GM12878 (cell line): ENCODE results near the gene MAD1L1. TPM values are rescaled to one million over a fixed set of nuclear protein-coding genes. Genes with fewer than 3 reads are reported as not detected.

Source experiments
- ATAC-seq: fragments of 200-7000 bp; cut with Tn5 transposase; 3 replicates; pipeline ENCODE4 v1.9.1; 2020; ENCODE audit warnings: mild to moderate bottlenecking, moderate library complexity
- BruUV-seq: library from RNA; stranded (reverse); fragments of 400-500 nt; replicated peaks from 2 replicates; lab custom pipeline; 2021; lab: Mats Ljungman, UMichigan
- CTCF ChIA-PET: fragments of 300-600 bp; sonication (Branson Sonifier 250); formaldehyde crosslinking; extraction: SDS; loops from one replicate; lab custom pipeline; 2021; ENCODE audit warnings: inconsistent platforms; lab: Yijun Ruan, JAX
- POLR2A ChIA-PET: fragments of 350-600 bp; formaldehyde crosslinking; extraction: SDS; loops from one replicate; lab custom pipeline; 2021; ENCODE audit warnings: inconsistent platforms; lab: Charles Lee
- RAD21 ChIA-PET: fragments of 300-600 bp; sonication (Branson Sonifier 250); formaldehyde crosslinking; loops from one replicate; lab custom pipeline; 2023; ENCODE audit warnings: antibody characterized with exemption; ENCODE audit not compliant: unreplicated experiment; lab: Charles Lee
- SMC1A ChIA-PET: fragments of 300-600 bp; sonication (Branson Sonifier 250); formaldehyde crosslinking; loops from one replicate; lab custom pipeline; 2023; ENCODE audit not compliant: unreplicated experiment, uncharacterized antibody; lab: Charles Lee
- DNase-seq: peaks from one replicate; pipeline ENCODE4 v3.0.0-alpha.2; 2011; ENCODE audit warnings: low read depth, low spot score
- FAIRE-seq: peaks from 3 replicates; lab custom pipeline; 2011; peaks lifted over from hg19 to GRCh38; lab: Jason Lieb, UNC
- H2AFZ ChIP-seq: 2 replicates; pipeline ENCODE4 v1.6.0; 2011; ENCODE audit warnings: low read depth, low read length, control low read depth; ENCODE audit not compliant: control insufficient read depth
- H3K27ac ChIP-seq: 2 replicates; pipeline ENCODE4 v1.5.1; 2011; ENCODE audit warnings: control low read depth; ENCODE audit not compliant: control insufficient read depth, insufficient read depth
- H3K27me3 ChIP-seq, 2 experiments: replicated peaks in 1 of 2; 2 replicates each; pipeline versions ENCODE4 v1.6.0 to v1.6.1; 2011; ENCODE audit warnings: low read length in 1 of 2; ENCODE audit not compliant: control insufficient read depth in 2 of 2, insufficient read depth in 2 of 2
- H3K36me3 ChIP-seq, 2 experiments: 2 replicates each; pipeline ENCODE4 v1.5.1; 2011; ENCODE audit warnings: low read length in 1 of 2; ENCODE audit not compliant: control insufficient read depth in 2 of 2, insufficient read depth in 2 of 2
- H3K4me1 ChIP-seq: 2 replicates; pipeline ENCODE4 v1.6.1; 2011; ENCODE audit warnings: mild to moderate bottlenecking, low read length, moderate library complexity, mixed read lengths; ENCODE audit not compliant: control insufficient read depth, insufficient read depth
- H3K4me2 ChIP-seq: 2 replicates; pipeline ENCODE4 v1.6.0; 2011; ENCODE audit warnings: control low read depth; ENCODE audit not compliant: control insufficient read depth, insufficient read depth
- H3K4me3 ChIP-seq: fragments of 200-600 bp; sonication (generic); 2 replicates; pipeline ENCODE4 v1.5.1; 2016
- H3K79me2 ChIP-seq: 2 replicates; pipeline ENCODE4 v1.6.0; 2011; ENCODE audit warnings: low read length; ENCODE audit not compliant: control insufficient read depth, insufficient read depth
- H3K9ac ChIP-seq: 2 replicates; pipeline ENCODE4 v1.8.0; 2011; ENCODE audit warnings: low read length, control low read depth, mixed read lengths; ENCODE audit not compliant: control insufficient read depth, insufficient read depth
- H3K9me3 ChIP-seq: replicated peaks from 3 replicates; pipeline ENCODE4 v1.5.1; 2011; ENCODE audit warnings: mild to moderate bottlenecking, low read length; ENCODE audit not compliant: control insufficient read depth, insufficient read depth
- H4K20me1 ChIP-seq: 2 replicates; pipeline ENCODE4 v1.6.0; 2011; ENCODE audit not compliant: control insufficient read depth, insufficient read depth
- CTCF ChIP-seq, 3 experiments: IDR thresholded peaks in 2 of 3; conservative IDR thresholded peaks in 1 of 3; 2 replicates each; pipeline ENCODE4 v1.5.1; 2011; ENCODE audit warnings: low read depth in 3 of 3, low read length in 3 of 3, mild to moderate bottlenecking in 3 of 3, control low read depth in 2 of 3, moderate library complexity in 2 of 3, inconsistent platforms in 1 of 3, mixed read lengths in 1 of 3; ENCODE audit not compliant: control insufficient read depth in 2 of 3, insufficient read depth in 1 of 3; ENCODE audit errors: extremely low read depth in 1 of 3
- IRF4 ChIP-seq: IDR thresholded peaks from 2 replicates; pipeline ENCODE4 v1.6.1; 2011; ENCODE audit warnings: low read depth, low read length
- MAX ChIP-seq: IDR thresholded peaks from 2 replicates; pipeline ENCODE4 v1.6.1; 2012; ENCODE audit warnings: low read depth, low read length, improper control_type of control experiment
- REST ChIP-seq: IDR thresholded peaks from 2 replicates; pipeline ENCODE4 v1.6.1; 2012; ENCODE audit warnings: mild to moderate bottlenecking, low read depth, low read length
- WRNIP1 ChIP-seq: IDR thresholded peaks from 2 replicates; pipeline ENCODE4 v1.6.1; 2011; ENCODE audit warnings: low read depth, low read length, improper control_type of control experiment, borderline replicate concordance
- ZNF274 ChIP-seq: IDR thresholded peaks from one replicate; pipeline ENCODE4 v1.8.0; 2011; ENCODE audit not compliant: insufficient read length, insufficient read depth
- WGBS: methylation state at CpG from one replicate; pipeline ENCODE4 v1.1.6; 2016; ENCODE audit warnings: low lambda C conversion rate; ENCODE audit not compliant: insufficient replicate concordance, insufficient coverage; ENCODE audit errors: missing lambda C conversion rate; 5-methylcytosine and 5-hydroxymethylcytosine counted together
- in situ Hi-C: fragments of 300-500 bp; cut with MboI; formaldehyde crosslinking; loops from 9 replicates; pipeline ENCODE4 v1.14.3; 2018; ENCODE audit warnings: mixed read lengths
- intact Hi-C: fragments of 100-400 bp; cut with micrococcal nuclease; formaldehyde crosslinking; loops from one replicate; pipeline ENCODE4 v1.14.2; 2022; ENCODE audit not compliant: unreplicated experiment
- polyA plus RNA-seq, 11 experiments: library from polyadenylated mRNA; depleted of rRNA in 4 of 11; unstranded in 6 of 11; stranded (reverse) in 5 of 11; fragments of >200 nt; fragmentation: Nextera tagmentation in 4 of 11; fragmentation: Illumina TruSeq in 1 of 11; extraction: Ambion mirVana in 4 of 11; extraction: Trizol in 1 of 11; gene quantifications; 1 replicate in 1 of 11; 2 replicates in 10 of 11; pipeline versions ENCODE4 v1.2.1 to v1.2.3, GENCODE V29; 2011 to 2016; ENCODE audit warnings: inconsistent platforms in 2 of 11, missing spikeins in 2 of 11, low read depth in 1 of 11
- total RNA-seq, 4 experiments: library from RNA; depleted of rRNA in 3 of 4; stranded (reverse); fragments of >200 nt in 3 of 4; fragmentation: Illumina TruSeq in 1 of 4; extraction: Trizol in 1 of 4; gene quantifications; 2 replicates each; pipeline versions ENCODE4 v1.2.1 to v1.2.3, GENCODE V29; 2013 to 2021

Gene MAD1L1
- total and polyA plus RNA-seq, 10 of the 15 experiments (the other 5 are each of a cell fraction or from before 2014, with no cell fraction given), result 2.2 to 76.8 (median 38.3) TPM

DNA sequence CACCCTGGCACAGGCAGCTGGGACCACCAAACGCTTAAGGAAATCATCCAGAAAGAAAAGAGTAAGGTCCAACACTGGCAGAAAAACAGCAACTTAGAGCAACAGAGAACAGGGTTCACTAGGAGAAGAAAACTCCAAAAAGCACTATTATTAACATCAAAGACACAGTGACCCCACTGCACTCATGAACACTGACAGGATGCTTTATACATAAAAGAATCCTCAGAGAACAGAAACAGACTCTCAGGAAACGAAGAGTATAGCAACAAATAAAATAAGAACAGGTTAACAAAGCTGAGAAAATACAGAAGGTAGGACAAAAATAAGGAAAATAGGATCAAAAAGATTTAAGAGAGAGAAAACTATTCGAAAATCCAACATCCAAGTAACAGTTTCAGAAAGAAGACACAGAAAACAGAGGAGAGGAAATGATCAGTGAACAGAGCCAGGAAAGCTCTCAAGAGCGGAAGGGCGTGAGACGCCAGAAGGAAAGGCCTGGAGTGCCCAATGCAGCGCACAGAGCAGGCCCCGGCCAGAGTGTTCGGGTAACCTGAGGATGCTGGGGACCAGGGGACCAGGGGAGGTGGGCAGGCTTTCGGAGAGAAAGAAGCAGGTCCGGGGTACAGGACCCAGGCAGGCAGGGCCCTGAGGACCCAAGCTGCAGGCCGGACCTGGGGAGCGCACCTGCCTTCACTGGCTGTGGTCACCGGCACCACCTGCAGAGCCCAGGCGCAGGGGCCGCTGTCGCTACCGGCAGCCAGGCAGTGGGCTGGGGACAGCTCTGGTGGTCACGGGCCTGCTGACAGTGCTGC, 258.2 kb downstream of the MAD1L1 start:
- FAIRE-seq (no peak), ATAC-seq (no peak), DNase-seq (no peak)
- RAD21 ChIA-PET, result no interaction called here
- Histone ChIP-seq H3K36me3 (peaks cover 0 to 4% of the 10 kb centered on the region in 2 experiments; a peak in 3 of 4 replicates), H3K4me2 (no peak overlapping the region), H3K79me2 (no peaks in the 10 kb centered on the region), H3K27ac (no peak overlapping the region), H4K20me1 (no peaks in the 10 kb centered on the region), H3K27me3 (no peaks in the 10 kb centered on the region), H3K9ac (no peak overlapping the region), H2AFZ (no peak overlapping the region), H3K4me3 (no peak overlapping the region), H3K9me3 (no peaks in the 10 kb centered on the region; the same call in 2 of the 3 replicates), H3K4me1 (no peaks in the 10 kb centered on the region)
- POLR2A ChIA-PET, result no interaction called here
- in situ Hi-C loops (no loop called here), intact Hi-C loops (no loop called here)
- CTCF ChIA-PET, result no interaction called here
- 82% methylated on average over 19 of the region's 19 CpGs for WGBS
- SMC1A ChIA-PET, result no interaction called here
- TF ChIP-seq REST (no peak), WRNIP1 (no peak), CTCF (IDR thresholded peaks at IDR 0.05 in 2 of 3, conservative IDR thresholded peaks at IDR 0.05 in 1 of 3; ENCODE audit: control insufficient read depth in 2 of 3, extremely low read depth in 1 of 3, insufficient read depth in 1 of 3, low read depth in 3 of 3, low read length in 3 of 3) (no peak), MAX (no peak), IRF4 (no peak), ZNF274 (no peak)
- no TSS peak for BruUV-seq
